IMR-90 (cell line): ENCODE data around the gene ZNF547. TPM values are rescaled to one million over a fixed set of nuclear protein-coding genes. Genes with fewer than 3 reads are reported as not detected.
A peak's percentile ranks its signal among the peaks of the same experiment; 100 is the strongest.

Source experiments
- ATAC-seq: fragments of 200-7000 bp; cut with Tn5 transposase; 2 replicates; pipeline ENCODE4 v1.9.1; 2020; ENCODE audit warnings: low read depth, mild to moderate bottlenecking, moderate library complexity
- BruUV-seq: library from RNA; stranded (reverse); fragments of 400-500 nt; replicated peaks from 2 replicates; lab custom pipeline; 2021; lab: Mats Ljungman, UMichigan
- CTCF ChIA-PET: fragments of 300-600 bp; formaldehyde crosslinking; extraction: SDS; loops from one replicate; lab custom pipeline; 2021; ENCODE audit warnings: antibody characterized with exemption; lab: Yijun Ruan, JAX
- POLR2A ChIA-PET: fragments of 300-600 bp; sonication (Branson Sonifier 250); formaldehyde crosslinking; loops from one replicate; lab custom pipeline; 2022; ENCODE audit warnings: antibody characterized with exemption; ENCODE audit not compliant: unreplicated experiment; lab: Charles Lee
- DNase-seq: peaks from one replicate; pipeline ENCODE4 v3.0.0; 2013
- H2AFZ ChIP-seq: replicated peaks from 2 replicates; pipeline ENCODE3; 2013; ENCODE audit warnings: low read length, mild to moderate bottlenecking; ENCODE audit not compliant: poor library complexity
- H2AK5ac ChIP-seq: 2 replicates; pipeline ENCODE4 v1.6.1; 2013; ENCODE audit warnings: low read depth, low read length, inconsistent platforms
- H2AK9ac ChIP-seq: replicated peaks from 2 replicates; pipeline ENCODE3; 2013; ENCODE audit warnings: mild to moderate bottlenecking, low read depth, low read length, moderate library complexity; ENCODE audit not compliant: poor library complexity
- H2BK120ac ChIP-seq: 2 replicates; pipeline ENCODE4 v1.6.1; 2013; ENCODE audit warnings: low read depth, low read length, inconsistent platforms
- H2BK15ac ChIP-seq: 3 replicates; pipeline ENCODE4 v1.6.1; 2013; ENCODE audit warnings: low read depth, low read length, inconsistent platforms
- H2BK20ac ChIP-seq: 2 replicates; pipeline ENCODE4 v1.6.1; 2013; ENCODE audit warnings: low read depth, mild to moderate bottlenecking, inconsistent platforms, low read length, moderate library complexity
- H2BK5ac ChIP-seq: 2 replicates; pipeline ENCODE4 v1.6.1; 2013; ENCODE audit warnings: mild to moderate bottlenecking, low read depth, low read length, inconsistent platforms; ENCODE audit not compliant: poor library complexity, severe bottlenecking
- H3K14ac ChIP-seq: replicated peaks from 2 replicates; pipeline ENCODE4 v1.6.1; 2013; ENCODE audit warnings: low read depth, low read length, inconsistent platforms
- H3K18ac ChIP-seq: 2 replicates; pipeline ENCODE4 v1.6.1; 2013; ENCODE audit warnings: low read depth, low read length, control low read depth
- H3K23ac ChIP-seq: 2 replicates; pipeline ENCODE4 v1.6.1; 2013; ENCODE audit warnings: low read depth, low read length, inconsistent platforms
- H3K27ac ChIP-seq: 2 replicates; pipeline ENCODE4 v1.5.1; 2013; ENCODE audit warnings: mild to moderate bottlenecking, control low read depth, low read length; ENCODE audit not compliant: insufficient read depth
- H3K27me3 ChIP-seq: 2 replicates; pipeline ENCODE4 v1.6.1; 2013; ENCODE audit warnings: low read length; ENCODE audit not compliant: control insufficient read depth, insufficient read depth
- H3K36me3 ChIP-seq: 2 replicates; pipeline ENCODE4 v1.6.1; 2013; ENCODE audit warnings: low read length, mixed read lengths; ENCODE audit not compliant: control insufficient read depth, insufficient read depth
- H3K4ac ChIP-seq: 2 replicates; pipeline ENCODE4 v1.6.1; 2013; ENCODE audit warnings: low read depth, low read length, inconsistent platforms
- H3K4me1 ChIP-seq: 2 replicates; pipeline ENCODE4 v1.6.1; 2013; ENCODE audit warnings: low read length, mixed read lengths; ENCODE audit not compliant: control insufficient read depth, insufficient read depth
- H3K4me2 ChIP-seq: 2 replicates; pipeline ENCODE4 v1.6.1; 2013; ENCODE audit warnings: low read depth, mild to moderate bottlenecking, control low read depth, low read length, moderate library complexity
- H3K4me3 ChIP-seq: 2 replicates; pipeline ENCODE4 v1.5.1; 2013; ENCODE audit warnings: low read depth, mild to moderate bottlenecking, control low read depth, low read length, moderate library complexity; ENCODE audit not compliant: insufficient read depth
- H3K56ac ChIP-seq: 2 replicates; pipeline ENCODE4 v1.6.1; 2013; ENCODE audit warnings: low read length, inconsistent platforms; ENCODE audit not compliant: insufficient read depth; ENCODE audit errors: extremely low read depth
- H3K79me1 ChIP-seq, 2 experiments: 2 replicates each; pipeline ENCODE4 v1.6.1; 2013; ENCODE audit warnings: low read length in 2 of 2, inconsistent platforms in 1 of 2, low read depth in 1 of 2
- H3K9ac ChIP-seq: 2 replicates; pipeline ENCODE4 v1.6.1; 2013; ENCODE audit warnings: low read depth, low read length, control low read depth
- H3K9me1 ChIP-seq: 2 replicates; pipeline ENCODE4 v1.6.1; 2013; ENCODE audit warnings: low read length, inconsistent platforms; ENCODE audit not compliant: insufficient read depth
- H3K9me3 ChIP-seq: 2 replicates; pipeline ENCODE4 v1.6.1; 2013; ENCODE audit warnings: low read length; ENCODE audit not compliant: control insufficient read depth, insufficient read depth
- H4K20me1 ChIP-seq: 2 replicates; pipeline ENCODE4 v1.6.1; 2013; ENCODE audit warnings: low read length, inconsistent platforms; ENCODE audit not compliant: insufficient read depth
- H4K5ac ChIP-seq: 2 replicates; pipeline ENCODE4 v1.6.1; 2013; ENCODE audit warnings: mild to moderate bottlenecking, low read depth, low read length, control low read depth
- H4K8ac ChIP-seq, 2 experiments: 2 replicates each; pipeline ENCODE4 v1.6.1; 2013; ENCODE audit warnings: low read depth in 2 of 2, low read length in 2 of 2, control low read depth in 1 of 2, inconsistent platforms in 1 of 2
- H4K91ac ChIP-seq: 2 replicates; pipeline ENCODE4 v1.6.1; 2013; ENCODE audit warnings: low read depth, low read length, inconsistent platforms; ENCODE audit not compliant: insufficient read depth
- BHLHE40 ChIP-seq: fragments of 150-350 bp; IDR thresholded peaks from 2 replicates; pipeline ENCODE4 v1.6.1; 2016; ENCODE audit warnings: mild to moderate bottlenecking, low read depth, low read length
- RAD21 ChIP-seq: IDR thresholded peaks from 2 replicates; pipeline ENCODE4 v1.6.1; 2012; ENCODE audit warnings: low read length, improper control_type of control experiment
- RFX5 ChIP-seq: IDR thresholded peaks from 2 replicates; pipeline ENCODE4 v1.8.0; 2012; ENCODE audit warnings: low read depth, mild to moderate bottlenecking, low read length, moderate library complexity
- SMC3 ChIP-seq: fragments of 150-350 bp; IDR thresholded peaks from 2 replicates; pipeline ENCODE4 v1.6.1; 2016; ENCODE audit warnings: low read depth, mild to moderate bottlenecking, antibody characterized with exemption, low read length, moderate library complexity
- WGBS, 2 experiments: methylation state at CpG; one replicate each; pipeline versions ENCODE4 v1.1.5 to v1.1.7; 2013; ENCODE audit warnings: missing lambda C conversion rate in 2 of 2; ENCODE audit not compliant: insufficient read length in 1 of 2; ENCODE audit errors: extremely low coverage in 2 of 2; 5-methylcytosine and 5-hydroxymethylcytosine counted together
- dilution Hi-C: fragments of 300-500 bp; cut with HindIII; formaldehyde crosslinking; loops from one replicate; pipeline ENCODE4 v1.14.3; 2018; ENCODE audit warnings: low sequenced_read_pairs; ENCODE audit not compliant: unreplicated experiment
- in situ Hi-C: fragments of 300-500 bp; cut with MboI; formaldehyde crosslinking; loops from 3 replicates; pipeline ENCODE4 v1.14.3; 2019; ENCODE audit warnings: low sequenced_read_pairs, inconsistent platforms, mixed read lengths
- intact Hi-C: fragments of 100-400 bp; cut with micrococcal nuclease; formaldehyde crosslinking; loops from 2 replicates; pipeline ENCODE4 v1.10.0; 2022
- polyA plus RNA-seq, 3 experiments: library from polyadenylated mRNA; depleted of rRNA; stranded (reverse); fragments of >200 nt; gene quantifications; 2 replicates each; pipeline ENCODE4 v1.2.3, GENCODE V29; 2012; ENCODE audit warnings: low replicate concordance in 1 of 3
- total RNA-seq: library from RNA; depleted of rRNA; stranded (reverse); fragments of >200 nt; gene quantifications from 2 replicates; pipeline ENCODE4 v1.2.3, GENCODE V29; 2012
- TF ChIP-seq, protein P1 (sequence below): fragments of 150-350 bp; IDR thresholded peaks from 2 replicates; pipeline ENCODE4 v1.6.1; 2017; ENCODE audit warnings: mild to moderate bottlenecking, antibody characterized with exemption, low read length, low read depth

ZNF547 gene
- total and polyA plus RNA-seq, 2 of the 4 experiments (the other 2 are of a cell fraction): 2.1 to 5.6 TPM

DNA sequence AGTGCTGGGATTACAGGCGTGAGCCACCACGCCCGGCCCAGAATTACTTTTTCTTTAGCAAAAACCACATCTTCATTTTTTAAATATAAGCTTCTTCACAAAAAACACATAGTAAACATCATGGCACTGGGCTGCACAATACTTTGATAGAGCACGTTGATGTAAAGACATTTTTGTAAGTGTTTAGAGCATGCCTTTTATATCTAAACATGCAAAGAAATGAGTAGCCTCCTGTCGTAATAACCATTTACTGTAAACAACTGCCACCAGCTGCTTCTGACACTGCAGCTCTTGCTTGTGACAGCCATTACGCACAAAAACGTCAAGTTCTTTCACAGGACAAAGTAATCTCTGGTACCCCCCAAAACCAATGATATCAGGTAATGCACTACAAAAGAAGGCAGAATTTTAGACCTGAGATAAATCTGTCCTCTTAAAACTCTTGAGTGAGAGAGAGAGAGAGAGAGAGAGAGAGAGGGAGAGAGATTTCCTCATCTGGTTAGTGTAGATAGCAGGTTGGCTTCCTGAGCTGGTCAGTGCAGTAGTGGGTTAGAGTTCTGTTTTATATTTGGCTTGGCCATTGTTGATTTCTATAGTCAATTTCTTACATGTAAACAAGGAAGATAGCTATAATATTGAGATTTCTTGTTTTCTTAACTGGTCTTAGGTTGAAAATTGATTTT lies 19.6 kb downstream of the ZNF547 start:
- CTCF ChIA-PET: no interaction called here
- BruUV-seq: no TSS peak
- ATAC-seq (peak; percentile 59), DNase-seq (peak; percentile 29)
- no peak overlapping the region for H3K18ac ChIP-seq
- no peak overlapping the region for H2AFZ ChIP-seq
- no peak overlapping the region for H2AK5ac ChIP-seq
- peaks cover 11% of the 10 kb centered on the region for H3K9me3 ChIP-seq
- no peak overlapping the region for H4K5ac ChIP-seq
- H4K8ac ChIP-seq: no peak overlapping the region
- intact Hi-C loops (no loop called here), dilution Hi-C loops (no loop called here), in situ Hi-C loops (loop anchor here (25.0 kb wide), 1 partner anchor 971 kb away; the partner anchor contains the start of gene ZNF583)
- H2BK5ac ChIP-seq: no peak overlapping the region
- no peak overlapping the region for H2AK9ac ChIP-seq
- peak overlapping the region; percentile 42; the same call in 1 of the 2 replicates for H3K4me2 ChIP-seq
- H3K9me1 ChIP-seq: no peaks in the 10 kb centered on the region
- H3K4ac ChIP-seq: no peak overlapping the region
- H3K4me1 ChIP-seq: no peaks in the 10 kb centered on the region
- no peaks in the 10 kb centered on the region for H3K27me3 ChIP-seq
- H3K23ac ChIP-seq: no peak overlapping the region
- H3K27ac ChIP-seq: no peak overlapping the region; the same call in 1 of the 2 replicates
- no peak overlapping the region for H4K91ac ChIP-seq
- no peak overlapping the region for H3K14ac ChIP-seq
- no CpG with 5 or more reads among the region's 7 CpGs for WGBS, 2 experiments
- no peak overlapping the region for H2BK120ac ChIP-seq
- H4K20me1 ChIP-seq: no peaks in the 10 kb centered on the region
- H3K36me3 ChIP-seq: peaks cover 5% of the 10 kb centered on the region
- POLR2A ChIA-PET: no interaction called here
- no peak overlapping the region for H3K56ac ChIP-seq
- H3K4me3 ChIP-seq: no peak overlapping the region
- TF ChIP-seq, protein P1, sequence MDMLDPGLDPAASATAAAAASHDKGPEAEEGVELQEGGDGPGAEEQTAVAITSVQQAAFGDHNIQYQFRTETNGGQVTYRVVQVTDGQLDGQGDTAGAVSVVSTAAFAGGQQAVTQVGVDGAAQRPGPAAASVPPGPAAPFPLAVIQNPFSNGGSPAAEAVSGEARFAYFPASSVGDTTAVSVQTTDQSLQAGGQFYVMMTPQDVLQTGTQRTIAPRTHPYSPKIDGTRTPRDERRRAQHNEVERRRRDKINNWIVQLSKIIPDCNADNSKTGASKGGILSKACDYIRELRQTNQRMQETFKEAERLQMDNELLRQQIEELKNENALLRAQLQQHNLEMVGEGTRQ: no peak
- TF ChIP-seq RAD21 (no peak), BHLHE40 (no peak), SMC3 (no peak), RFX5 (no peak)
- H2BK15ac ChIP-seq: no peak overlapping the region
- no peaks in the 10 kb centered on the region for H3K79me1 ChIP-seq
- no peak overlapping the region for H2BK20ac ChIP-seq
- H3K9ac ChIP-seq: no peak overlapping the region
